Endothelial cell of umbilical vein (primary cell): ENCODE data around the gene SFXN3. TPM values are rescaled to one million over a fixed set of nuclear protein-coding genes. Genes with fewer than 3 reads are reported as not detected.

Source experiments
- BruUV-seq: library from RNA; stranded (reverse); fragments of 400-500 nt; replicated peaks from 2 replicates; lab custom pipeline; 2021; lab: Mats Ljungman, UMichigan
- CTCF ChIA-PET: fragments of 300-600, 350-600 bp; sonication (Branson Sonifier 250); formaldehyde crosslinking; loops from one replicate; lab custom pipeline; 2021; ENCODE audit warnings: antibody characterized with exemption, inconsistent platforms; lab: Charles Lee
- POLR2A ChIA-PET: fragments of 300-600, 350-600 bp; sonication (Branson Sonifier 250); formaldehyde crosslinking; loops from one replicate; lab custom pipeline; 2021; ENCODE audit warnings: antibody characterized with exemption, inconsistent platforms; lab: Charles Lee
- DNase-seq: peaks from one replicate; pipeline ENCODE4 v3.0.0-alpha.2; 2011; ENCODE audit warnings: low read depth, low spot score
- FAIRE-seq: peaks from 2 replicates; lab custom pipeline; 2011; peaks lifted over from hg19 to GRCh38; lab: Jason Lieb, UNC
- H2AFZ ChIP-seq: 2 replicates; pipeline ENCODE4 v1.6.0; 2012; ENCODE audit warnings: low read depth, low read length, control low read depth, inconsistent platforms
- H3K27ac ChIP-seq: 2 replicates; pipeline ENCODE4 v1.5.1; 2011; ENCODE audit warnings: low read depth, mild to moderate bottlenecking, control low read depth, low read length, moderate library complexity; ENCODE audit not compliant: insufficient read depth
- H3K27me3 ChIP-seq, 2 experiments: 2 replicates each; pipeline versions ENCODE4 v1.6.0 to v1.6.1; 2011; ENCODE audit warnings: low read length in 2 of 2, mixed read lengths in 1 of 2; ENCODE audit not compliant: control insufficient read depth in 2 of 2, insufficient read depth in 2 of 2
- H3K36me3 ChIP-seq, 2 experiments: 2 replicates in 1 of 2; 3 replicates in 1 of 2; pipeline ENCODE4 v1.5.1; 2011; ENCODE audit warnings: low read length in 2 of 2, mild to moderate bottlenecking in 1 of 2, moderate library complexity in 1 of 2; ENCODE audit not compliant: control insufficient read depth in 2 of 2, insufficient read depth in 2 of 2; ENCODE audit errors: extremely low read depth in 1 of 2
- H3K4me1 ChIP-seq: 3 replicates; pipeline ENCODE4 v1.5.1; 2011; ENCODE audit warnings: mild to moderate bottlenecking, low read length; ENCODE audit not compliant: control insufficient read depth, insufficient read depth; ENCODE audit errors: extremely low read depth
- H3K4me2 ChIP-seq: 2 replicates; pipeline ENCODE4 v1.6.1; 2011; ENCODE audit warnings: low read length, control low read depth, mixed read lengths; ENCODE audit not compliant: insufficient read depth
- H3K4me3 ChIP-seq, 3 experiments: fragments of 200-600 bp in 1 of 3; sonication (generic), shearing (Covaris generic) in 1 of 3; replicated peaks in 1 of 3; 2 replicates each; pipeline ENCODE4 v1.5.1; 2011 to 2016; ENCODE audit warnings: control low read depth in 3 of 3, low read length in 3 of 3, mild to moderate bottlenecking in 2 of 3, inconsistent platforms in 1 of 3, low read depth in 1 of 3, moderate library complexity in 1 of 3; ENCODE audit not compliant: insufficient read depth in 1 of 3
- H3K79me2 ChIP-seq: 2 replicates; pipeline ENCODE4 v1.6.0; 2012; ENCODE audit warnings: low read length, inconsistent platforms; ENCODE audit not compliant: control insufficient read depth, insufficient read depth
- H3K9ac ChIP-seq: replicated peaks from 2 replicates; pipeline ENCODE3; 2011; ENCODE audit warnings: low read length, control low read depth; ENCODE audit not compliant: insufficient read depth; ENCODE audit errors: extremely low read depth
- H3K9me1 ChIP-seq: replicated peaks from 3 replicates; pipeline ENCODE4 v1.6.0; 2011; ENCODE audit warnings: mild to moderate bottlenecking, low read length; ENCODE audit not compliant: control insufficient read depth, insufficient read depth; ENCODE audit errors: extremely low read depth
- H3K9me3 ChIP-seq: replicated peaks from 2 replicates; pipeline ENCODE4 v1.5.1; 2012; ENCODE audit warnings: low read length, inconsistent platforms; ENCODE audit not compliant: control insufficient read depth, insufficient read depth
- H4K20me1 ChIP-seq: replicated peaks from 2 replicates; pipeline ENCODE3; 2011; ENCODE audit warnings: mild to moderate bottlenecking, low read length; ENCODE audit not compliant: control insufficient read depth, insufficient read depth; ENCODE audit errors: extremely low read depth
- EZH2 ChIP-seq: IDR thresholded peaks from 2 replicates; pipeline ENCODE4 v1.6.1; 2012; ENCODE audit warnings: borderline replicate concordance, low read depth, mild to moderate bottlenecking, moderate library complexity, low read length, inconsistent platforms; ENCODE audit not compliant: severe bottlenecking
- FOS ChIP-seq: IDR thresholded peaks from 2 replicates; pipeline ENCODE4 v1.6.1; 2011; ENCODE audit warnings: mild to moderate bottlenecking, low read length, moderate library complexity, borderline replicate concordance; ENCODE audit not compliant: insufficient read depth
- GATA2 ChIP-seq: IDR thresholded peaks from 2 replicates; pipeline ENCODE4 v1.7.0; 2011; ENCODE audit warnings: low read depth, mild to moderate bottlenecking, moderate library complexity, mixed read lengths, low read length; ENCODE audit not compliant: insufficient read length, insufficient read depth
- JUN ChIP-seq: IDR thresholded peaks from 2 replicates; pipeline ENCODE4 v1.6.1; 2011; ENCODE audit warnings: borderline replicate concordance, low read depth; ENCODE audit not compliant: insufficient read length, insufficient read depth
- MYC ChIP-seq: IDR thresholded peaks from one replicate; pipeline ENCODE4 v1.6.1; 2011; ENCODE audit warnings: mild to moderate bottlenecking, low read depth, low read length
- POLR2A ChIP-seq: IDR thresholded peaks from 2 replicates; pipeline ENCODE4 v1.6.1; 2012; ENCODE audit warnings: low read depth, mild to moderate bottlenecking, control low read depth, low read length
- POLR2AphosphoS5 ChIP-seq: IDR thresholded peaks from 2 replicates; pipeline ENCODE4 v1.6.1; 2012; ENCODE audit warnings: low read depth, mild to moderate bottlenecking, control low read depth, low read length, moderate library complexity; ENCODE audit not compliant: insufficient read depth
- dilution Hi-C: fragments of 300-500 bp; cut with MboI; formaldehyde crosslinking; loops from one replicate; pipeline ENCODE4 v1.15.0; 2019; ENCODE audit warnings: low sequenced_read_pairs; ENCODE audit not compliant: extremely low pct_ligation_motif_present
- intact Hi-C: fragments of 100-400 bp; cut with micrococcal nuclease; formaldehyde crosslinking; loops from one replicate; pipeline ENCODE4 v1.10.0; 2022
- polyA plus RNA-seq, 4 experiments: library from polyadenylated mRNA; depleted of rRNA in 3 of 4; stranded (reverse) in 3 of 4; unstranded in 1 of 4; fragments of >200 nt; gene quantifications; 2 replicates each; pipeline versions ENCODE4 v1.2.1 to v1.2.3, GENCODE V29; 2011 to 2012; ENCODE audit warnings: missing spikeins in 1 of 4
- total RNA-seq: library from RNA; stranded (reverse); gene quantifications from 2 replicates; pipeline ENCODE4 v1.2.3, GENCODE V29; 2021
- TF ChIP-seq, protein P1 (sequence below), 2 donors: IDR thresholded peaks; 1 replicate in 1 of 2; 2 replicates in 1 of 2; pipeline ENCODE4 v1.5.1; 2011; ENCODE audit warnings: low read length in 2 of 2, mild to moderate bottlenecking in 2 of 2, moderate library complexity in 2 of 2, control low read depth in 1 of 2, inconsistent platforms in 1 of 2, low read depth in 1 of 2; ENCODE audit not compliant: insufficient read depth in 1 of 2; ENCODE audit errors: extremely low read depth in 1 of 2
- TF ChIP-seq, protein P2 (sequence below): IDR thresholded peaks from 2 replicates; pipeline ENCODE4 v1.6.1; 2011; ENCODE audit not compliant: insufficient read depth, insufficient read length

SFXN3 gene
- total and polyA plus RNA-seq, 2 donors (not counting 3 experiments of a cell fraction or from before 2014, with no cell fraction given) = 83.1 to 117 TPM

DNA sequence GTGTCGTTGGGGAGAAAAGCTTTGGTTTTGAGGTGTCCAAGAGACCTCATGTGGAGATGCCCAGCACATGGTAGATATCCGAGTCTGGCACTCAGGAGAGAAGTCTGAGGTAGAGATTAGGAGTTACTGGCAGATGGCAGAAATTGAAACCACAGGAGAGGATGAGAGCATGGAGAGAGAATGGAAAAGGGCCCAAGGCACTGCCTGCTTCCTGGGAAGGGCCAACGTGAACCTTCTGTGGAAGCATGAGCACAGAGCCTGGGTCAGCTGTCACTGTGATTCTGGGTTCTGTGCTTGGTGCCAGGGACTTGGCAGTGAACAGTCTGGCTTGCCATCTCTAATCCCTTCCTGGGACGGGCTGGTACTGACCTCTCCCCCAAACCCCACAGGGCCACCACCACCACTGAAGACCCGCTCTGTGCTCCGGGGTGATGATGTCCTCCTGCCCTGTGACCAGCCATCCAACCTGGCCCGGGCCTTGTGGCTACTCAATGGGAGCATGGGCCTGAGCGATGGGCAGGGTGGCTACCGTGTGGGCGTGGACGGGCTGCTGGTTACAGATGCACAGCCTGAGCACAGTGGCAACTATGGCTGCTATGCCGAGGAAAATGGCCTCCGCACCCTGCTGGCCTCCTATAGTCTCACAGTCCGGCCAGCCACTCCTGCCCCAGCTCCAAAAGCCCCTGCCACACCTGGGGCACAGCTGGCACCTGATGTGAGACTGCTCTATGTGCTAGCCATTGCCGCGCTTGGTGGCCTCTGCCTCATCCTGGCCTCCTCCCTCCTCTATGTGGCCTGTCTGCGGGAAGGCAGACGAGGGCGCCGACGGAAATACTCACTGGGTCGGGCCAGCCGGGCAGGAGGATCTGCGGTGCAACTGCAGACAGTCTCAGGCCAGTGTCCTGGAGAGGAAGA is 47.9 kb upstream of the SFXN3 start:
- Histone ChIP-seq H3K4me1 (peaks cover 10% of the 10 kb centered on the region), H3K36me3 (peaks cover 0 to 13% of the 10 kb centered on the region in 2 experiments), H2AFZ (no peak overlapping the region), H3K27me3 (no peaks in the 10 kb centered on the region), H3K9me3 (no peaks in the 10 kb centered on the region), H3K4me3 (no peak overlapping the region), H3K9me1 (no peaks in the 10 kb centered on the region), H4K20me1 (no peaks in the 10 kb centered on the region), H3K79me2 (peaks cover 8% of the 10 kb centered on the region), H3K27ac (no peak overlapping the region), H3K4me2 (no peak overlapping the region), H3K9ac (no peak overlapping the region)
- no peak for DNase-seq
- dilution Hi-C loops (no loop called here), intact Hi-C loops (no loop called here)
- no peak for TF ChIP-seq FOS
- no peak for TF ChIP-seq POLR2AphosphoS5
- TF ChIP-seq GATA2 = no peak
- TF ChIP-seq, protein P1, sequence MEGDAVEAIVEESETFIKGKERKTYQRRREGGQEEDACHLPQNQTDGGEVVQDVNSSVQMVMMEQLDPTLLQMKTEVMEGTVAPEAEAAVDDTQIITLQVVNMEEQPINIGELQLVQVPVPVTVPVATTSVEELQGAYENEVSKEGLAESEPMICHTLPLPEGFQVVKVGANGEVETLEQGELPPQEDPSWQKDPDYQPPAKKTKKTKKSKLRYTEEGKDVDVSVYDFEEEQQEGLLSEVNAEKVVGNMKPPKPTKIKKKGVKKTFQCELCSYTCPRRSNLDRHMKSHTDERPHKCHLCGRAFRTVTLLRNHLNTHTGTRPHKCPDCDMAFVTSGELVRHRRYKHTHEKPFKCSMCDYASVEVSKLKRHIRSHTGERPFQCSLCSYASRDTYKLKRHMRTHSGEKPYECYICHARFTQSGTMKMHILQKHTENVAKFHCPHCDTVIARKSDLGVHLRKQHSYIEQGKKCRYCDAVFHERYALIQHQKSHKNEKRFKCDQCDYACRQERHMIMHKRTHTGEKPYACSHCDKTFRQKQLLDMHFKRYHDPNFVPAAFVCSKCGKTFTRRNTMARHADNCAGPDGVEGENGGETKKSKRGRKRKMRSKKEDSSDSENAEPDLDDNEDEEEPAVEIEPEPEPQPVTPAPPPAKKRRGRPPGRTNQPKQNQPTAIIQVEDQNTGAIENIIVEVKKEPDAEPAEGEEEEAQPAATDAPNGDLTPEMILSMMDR (IDR thresholded peaks at IDR 0.05; ENCODE audit: extremely low read depth in 1 of 2, insufficient read depth in 1 of 2, low read depth in 1 of 2, low read length in 2 of 2) = no peak
- TF ChIP-seq, protein P2, sequence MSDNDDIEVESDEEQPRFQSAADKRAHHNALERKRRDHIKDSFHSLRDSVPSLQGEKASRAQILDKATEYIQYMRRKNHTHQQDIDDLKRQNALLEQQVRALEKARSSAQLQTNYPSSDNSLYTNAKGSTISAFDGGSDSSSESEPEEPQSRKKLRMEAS = no peak
- no peak for TF ChIP-seq JUN
- no peak for TF ChIP-seq MYC
- TF ChIP-seq POLR2A = no peak
- TF ChIP-seq EZH2 = no peak
- no peak for FAIRE-seq
- ChIA-PET POLR2A (no interaction called here), CTCF (interaction anchor here (0.6 to 0.9 kb wide), 2 partner anchors 31 to 47 kb away, joined by 3 read pairs; partner anchors contain the start of gene PDZD7)
- BruUV-seq = no TSS peak
